Measurements from ENCODE around the gene SLC10A3.

DNA sequence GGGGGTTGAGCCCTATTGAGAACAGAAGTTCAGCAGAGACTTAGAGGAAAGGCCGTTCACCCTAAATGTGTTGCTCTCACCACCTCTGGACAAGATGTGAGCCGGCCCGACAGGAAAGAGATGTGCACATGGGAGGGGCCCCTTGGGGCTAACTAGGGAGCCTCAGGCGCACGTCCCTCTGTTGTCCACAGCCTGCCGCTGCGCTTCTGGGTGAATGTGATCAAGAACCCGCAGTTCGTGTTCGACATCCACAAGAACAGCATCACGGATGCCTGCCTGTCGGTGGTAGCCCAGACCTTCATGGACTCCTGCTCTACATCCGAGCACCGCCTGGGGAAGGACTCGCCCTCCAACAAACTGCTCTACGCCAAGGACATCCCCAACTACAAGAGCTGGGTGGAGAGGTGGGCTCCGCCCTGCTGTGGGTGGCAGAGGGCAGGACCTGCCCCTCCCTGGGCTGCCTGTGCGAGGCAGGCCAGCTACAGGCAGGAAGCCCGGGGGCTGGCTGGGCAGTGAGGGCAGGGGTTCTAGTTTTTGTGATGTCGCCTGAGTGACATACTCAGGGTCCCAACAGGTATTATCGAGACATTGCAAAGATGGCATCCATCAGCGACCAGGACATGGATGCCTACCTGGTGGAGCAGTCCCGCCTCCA lies 19.4 kb downstream of the SLC10A3 start:
- TF ChIP-seq POLR2A (IDR thresholded peaks at IDR 0.05; ENCODE audit: low read depth, low read length): no peak
- TF ChIP-seq, protein P1, sequence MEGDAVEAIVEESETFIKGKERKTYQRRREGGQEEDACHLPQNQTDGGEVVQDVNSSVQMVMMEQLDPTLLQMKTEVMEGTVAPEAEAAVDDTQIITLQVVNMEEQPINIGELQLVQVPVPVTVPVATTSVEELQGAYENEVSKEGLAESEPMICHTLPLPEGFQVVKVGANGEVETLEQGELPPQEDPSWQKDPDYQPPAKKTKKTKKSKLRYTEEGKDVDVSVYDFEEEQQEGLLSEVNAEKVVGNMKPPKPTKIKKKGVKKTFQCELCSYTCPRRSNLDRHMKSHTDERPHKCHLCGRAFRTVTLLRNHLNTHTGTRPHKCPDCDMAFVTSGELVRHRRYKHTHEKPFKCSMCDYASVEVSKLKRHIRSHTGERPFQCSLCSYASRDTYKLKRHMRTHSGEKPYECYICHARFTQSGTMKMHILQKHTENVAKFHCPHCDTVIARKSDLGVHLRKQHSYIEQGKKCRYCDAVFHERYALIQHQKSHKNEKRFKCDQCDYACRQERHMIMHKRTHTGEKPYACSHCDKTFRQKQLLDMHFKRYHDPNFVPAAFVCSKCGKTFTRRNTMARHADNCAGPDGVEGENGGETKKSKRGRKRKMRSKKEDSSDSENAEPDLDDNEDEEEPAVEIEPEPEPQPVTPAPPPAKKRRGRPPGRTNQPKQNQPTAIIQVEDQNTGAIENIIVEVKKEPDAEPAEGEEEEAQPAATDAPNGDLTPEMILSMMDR (IDR thresholded peaks at IDR 0.05; ENCODE audit: extremely low read depth in 1 of 2, insufficient read depth in 1 of 2, low read depth in 1 of 2, low read length in 2 of 2): no peak
